GM19328 (cell line): ENCODE results near the gene RAB1A.
A peak's percentile ranks its signal among the peaks of the same experiment; 100 is the strongest.
"Not testable (repeated sequence)": the region's sequence is repeated elsewhere in the genome, so short reads cannot be mapped to it uniquely, and the experiment has no call there.

Source experiments
- ATAC-seq: cut with Tn5 transposase; IDR thresholded peaks from one replicate; pipeline ENCODE4 v1.9.1; 2021; ENCODE audit warnings: mild to moderate bottlenecking, moderate library complexity; ENCODE audit not compliant: unreplicated experiment

The RAB1A gene

GRCh38 chr2:65129826-65130663 is at the start of gene RAB1A:
RAB1A (minus strand) TSS chr2:65130106; CDS start chr2:65129915, 191 bp downstream.
- peak; percentile 95 for ATAC-seq

DNA sequence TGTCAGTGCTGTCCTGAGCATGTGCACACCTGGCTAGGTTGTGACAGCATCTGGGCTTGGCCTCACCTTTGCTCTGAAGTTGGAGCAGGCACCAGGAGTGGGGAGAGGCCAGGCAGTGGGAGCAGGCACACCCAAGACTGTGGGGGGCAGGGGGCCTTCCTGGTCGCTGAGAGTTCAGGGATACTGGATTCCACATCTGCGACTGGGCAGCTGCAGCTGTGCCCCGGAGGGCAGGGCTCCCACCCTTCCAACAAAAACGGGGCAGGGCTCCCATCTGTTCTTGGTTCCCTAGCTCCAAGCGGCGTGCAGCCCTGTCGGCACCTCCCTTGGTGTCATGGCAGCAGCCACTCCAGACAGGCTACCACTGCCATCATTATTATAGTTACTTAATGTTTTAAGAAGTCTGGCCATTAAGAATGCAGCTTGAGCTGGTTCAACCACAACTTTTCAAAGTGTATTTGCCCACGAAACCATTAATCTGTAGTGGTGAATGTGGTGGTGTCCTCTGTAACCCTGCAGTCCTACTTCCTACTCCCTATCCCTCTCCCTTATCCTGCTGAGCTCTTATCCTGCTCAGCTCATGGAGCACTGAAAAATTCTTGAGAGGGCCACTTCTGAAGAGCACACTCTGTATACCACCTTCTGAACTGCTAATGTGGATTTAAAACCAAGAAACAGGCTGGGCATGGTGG is 48.0 kb upstream of the RAB1A start:
- ATAC-seq: no peak

DNA sequence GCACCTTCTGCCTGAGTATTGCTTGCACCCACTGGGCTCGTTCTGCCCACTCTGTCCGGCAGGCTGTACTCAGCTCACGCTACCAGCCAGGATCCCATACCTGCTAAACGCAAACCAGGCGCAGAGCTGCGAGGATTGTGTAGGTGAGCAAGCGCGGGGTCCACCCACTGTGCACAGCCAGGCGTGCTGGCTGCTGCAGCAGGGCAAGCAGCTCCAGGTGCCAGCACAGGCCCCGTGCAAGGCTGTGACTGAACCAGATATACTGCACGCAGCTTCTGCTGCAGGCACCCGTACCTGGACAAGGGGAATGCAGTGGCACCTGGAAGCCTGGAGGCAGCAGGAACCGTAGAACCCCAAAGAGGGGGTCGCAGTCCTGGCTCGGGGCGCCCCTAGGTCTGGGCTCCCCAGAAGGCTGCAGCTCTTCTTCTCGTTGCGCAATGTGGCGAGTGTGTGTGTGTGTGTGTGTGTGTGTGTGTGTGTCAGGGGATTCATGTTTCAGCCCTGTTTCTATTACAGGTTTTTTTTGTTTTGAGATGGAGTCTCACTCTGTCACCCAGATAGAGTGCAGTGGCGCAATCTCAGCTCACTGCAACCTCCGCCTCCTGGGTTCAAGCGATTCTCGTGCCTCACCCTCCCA is 46.1 kb upstream of the RAB1A start:
- no peak for ATAC-seq

DNA sequence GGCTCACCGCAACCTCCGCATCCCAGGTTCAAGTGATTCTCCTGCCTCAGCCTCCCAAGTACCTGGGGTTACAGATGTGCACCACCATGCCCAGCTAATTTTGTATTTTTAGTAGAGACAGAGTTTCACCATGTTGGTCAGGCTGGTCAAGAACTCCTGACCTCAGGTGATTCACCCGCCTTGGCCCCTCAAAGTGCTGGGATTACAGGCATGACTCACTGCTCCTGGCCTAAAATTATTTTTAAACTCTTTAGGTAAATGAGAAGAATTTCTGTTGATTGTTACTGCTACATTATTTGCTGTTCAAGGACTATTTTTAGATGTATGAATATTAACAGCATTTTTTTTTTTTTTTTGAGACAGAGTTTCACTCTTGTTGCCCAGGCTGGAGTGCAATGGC is 44.1 kb upstream of the RAB1A start:
- ATAC-seq: not testable (repeated sequence)

- ATAC-seq: no peak
Observed at GRCh38 chr2:65172994-65173790, 43.3 kb upstream of the RAB1A start.

DNA sequence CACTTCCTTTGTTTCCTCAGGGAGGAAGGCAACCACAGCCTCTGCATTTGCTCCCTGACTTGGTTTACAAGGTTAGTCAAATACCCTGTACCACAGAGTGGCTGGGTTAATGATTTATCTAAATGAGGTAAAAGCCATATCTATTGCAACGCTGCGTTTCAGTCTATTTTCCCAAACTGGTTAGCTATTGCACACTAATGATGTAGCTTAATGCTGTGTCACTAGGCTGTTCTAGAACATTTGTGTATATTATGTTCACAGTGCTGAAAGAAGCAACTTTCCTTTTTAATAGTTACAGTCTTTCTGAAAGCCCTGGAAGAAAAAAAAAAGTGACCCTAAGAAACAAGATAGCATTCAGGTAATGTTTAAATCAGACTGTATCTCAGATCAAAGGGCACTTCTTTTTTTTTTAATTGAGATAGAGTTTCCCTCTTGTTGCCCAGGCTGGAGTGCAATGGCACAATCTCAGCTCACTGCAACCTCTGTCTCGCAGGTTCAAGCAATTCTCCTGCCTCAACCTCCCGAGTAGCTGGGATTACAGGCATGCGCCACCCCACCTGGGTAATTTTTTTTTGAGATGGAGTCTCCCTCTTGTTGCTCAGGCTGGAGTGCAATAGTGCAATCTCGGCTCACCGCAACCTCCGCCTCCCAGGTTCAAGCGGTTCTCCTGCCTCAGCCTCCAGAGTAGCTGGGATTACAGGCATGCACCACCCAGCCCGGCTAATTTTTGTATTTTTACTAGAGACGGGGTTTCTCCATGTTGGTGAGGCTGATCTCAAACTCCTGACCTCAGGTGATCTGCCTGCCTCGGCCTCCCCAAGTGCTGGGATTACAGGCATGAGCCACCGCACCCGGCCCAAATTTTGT is 40.9 kb upstream of the RAB1A start:
- not testable (repeated sequence) for ATAC-seq

DNA sequence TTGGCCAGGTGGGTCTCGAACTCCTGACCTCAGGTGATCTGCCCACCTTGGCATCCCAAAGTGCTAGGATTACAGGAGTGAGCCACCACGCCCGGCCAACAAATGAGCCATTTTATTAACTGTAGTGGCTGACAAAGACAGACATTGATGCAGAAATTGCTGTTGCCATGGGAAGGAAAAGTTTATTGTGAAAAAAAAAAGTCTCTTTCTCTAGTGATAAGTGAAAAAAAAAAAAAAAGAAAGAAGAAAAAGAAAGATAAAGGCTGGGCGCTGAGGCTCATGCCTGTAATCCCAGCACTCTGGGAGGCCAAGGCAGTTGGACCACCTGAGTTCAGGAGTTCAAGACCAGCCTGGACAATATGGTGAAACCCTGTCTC is 39.8 kb upstream of the RAB1A start:
- ATAC-seq: no peak

GRCh38 chr2:65165558-65165957 is 35.7 kb upstream of the RAB1A start:
- no peak for ATAC-seq

- no peak for ATAC-seq
Observed at GRCh38 chr2:65164426-65164891, 34.6 kb upstream of the RAB1A start.

- ATAC-seq: no peak
Observed at GRCh38 chr2:65161551-65162100, 31.7 kb upstream of the RAB1A start.

DNA sequence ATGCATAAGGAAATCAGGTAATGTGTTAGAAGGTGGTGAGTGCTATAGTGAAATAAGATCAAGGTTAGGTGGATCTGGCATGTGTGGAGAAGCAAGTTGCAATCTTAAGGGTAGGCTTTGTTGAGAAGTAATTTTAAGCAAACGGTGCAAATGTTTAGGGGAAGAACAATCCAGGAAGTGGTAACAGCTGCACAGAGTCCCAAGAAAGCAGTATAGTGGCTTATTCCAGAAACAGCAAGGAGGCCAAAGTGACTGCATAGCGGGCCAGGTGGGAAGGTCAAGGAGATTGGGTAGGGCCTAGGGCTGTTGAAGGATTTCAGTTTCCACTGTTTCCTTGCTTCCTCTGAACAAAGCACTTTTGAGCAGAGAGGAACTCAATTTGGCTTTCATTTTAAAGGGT is 30.0 kb upstream of the RAB1A start:
- ATAC-seq: no peak

DNA sequence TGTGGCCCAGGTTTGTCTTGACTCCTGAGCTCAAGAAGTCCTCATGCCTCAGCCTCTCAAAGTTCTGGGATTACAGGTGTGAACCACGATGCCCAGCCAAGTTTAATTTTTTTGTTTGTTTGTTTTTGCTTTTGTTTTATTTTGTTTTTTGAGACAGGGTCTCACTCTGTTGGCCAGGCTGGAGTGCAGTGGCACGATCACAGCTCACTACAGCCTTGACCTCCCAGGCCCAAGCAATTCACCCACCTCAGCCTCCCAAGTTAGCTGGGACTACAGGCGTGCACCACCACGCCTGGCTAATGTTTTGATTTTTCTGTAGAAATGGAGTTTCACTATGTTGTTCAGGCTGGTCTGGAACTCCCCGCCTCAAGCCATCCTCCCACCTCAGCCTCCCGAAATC is 29.4 kb upstream of the RAB1A start:
- ATAC-seq: no peak

DNA sequence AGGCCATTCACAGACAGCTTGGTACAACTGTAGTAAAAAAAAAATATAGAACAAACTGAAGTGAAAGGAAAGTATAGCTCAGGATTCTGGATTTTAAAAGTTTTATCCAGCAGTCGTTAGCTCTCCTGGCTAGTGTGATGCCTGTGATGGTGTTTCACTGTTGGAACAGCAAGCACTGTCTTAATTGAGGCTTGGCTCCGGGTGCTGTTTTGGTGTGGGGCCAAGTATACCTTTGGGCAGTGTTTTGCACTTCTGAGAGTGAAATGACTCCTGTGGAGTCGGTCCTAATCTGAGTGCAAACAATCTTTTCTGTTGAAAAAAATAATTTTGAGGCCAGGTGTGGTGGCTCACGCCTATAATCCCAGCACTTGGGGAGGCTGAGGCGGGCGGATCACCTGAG is 28.7 kb upstream of the RAB1A start:
- no peak for ATAC-seq

GRCh38 chr2:65157856-65158255 is 27.9 kb upstream of the RAB1A start:
- ATAC-seq: not testable (repeated sequence)

- ATAC-seq: no peak
Observed at GRCh38 chr2:65156041-65156440, 26.1 kb upstream of the RAB1A start.

DNA sequence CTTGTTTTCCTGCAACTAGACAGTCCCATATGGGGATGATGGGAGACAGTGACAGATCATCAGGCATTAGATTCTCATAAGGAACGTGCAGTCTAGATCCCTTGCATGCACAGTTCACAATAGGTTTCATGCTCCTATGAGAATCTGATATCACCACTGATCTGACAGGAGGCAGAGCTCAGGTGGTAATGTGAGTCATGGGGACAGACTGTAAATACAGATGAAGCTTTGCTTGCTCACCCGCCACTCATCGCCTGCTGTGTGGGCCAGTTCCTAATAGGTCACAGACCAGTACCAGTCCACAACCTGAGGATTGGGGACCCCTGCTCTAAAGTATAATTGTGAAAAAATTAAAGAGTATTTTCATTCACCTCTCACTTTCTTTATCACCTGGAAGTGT is 23.6 kb upstream of the RAB1A start:
- ATAC-seq: no peak

GRCh38 chr2:65146078-65146477 is 16.2 kb upstream of the RAB1A start:
- no peak for ATAC-seq

DNA sequence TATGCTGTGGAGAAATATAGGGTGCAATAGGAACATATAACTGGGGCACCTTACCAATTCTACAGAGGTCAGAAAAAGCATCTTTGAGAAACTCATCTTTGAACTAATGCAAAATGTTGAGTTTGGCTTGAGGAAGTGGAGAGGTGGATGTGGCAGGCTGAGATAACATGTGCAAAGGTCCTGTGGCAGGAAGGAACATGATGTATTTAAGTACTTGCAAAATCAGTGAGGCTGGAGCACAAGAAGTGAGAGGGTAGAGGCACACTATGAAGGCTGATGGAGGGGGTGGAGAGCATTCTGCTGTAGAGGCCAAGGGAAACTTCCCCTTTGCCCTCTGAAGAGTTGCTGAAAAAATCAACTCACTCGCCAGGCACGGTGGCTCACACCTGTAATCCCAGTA is 14.7 kb upstream of the RAB1A start:
- ATAC-seq: no peak

GRCh38 chr2:65142515-65142914 is 12.6 kb upstream of the RAB1A start:
- no peak for ATAC-seq
